GM12865 (cell line): ENCODE results near the gene TTC21B.
A peak's percentile ranks its signal among the peaks of the same experiment; 100 is the strongest.
"Not testable (repeated sequence)": the region's sequence is repeated elsewhere in the genome, so short reads cannot be mapped to it uniquely, and the experiment has no call there.

Source experiments
- DNase-seq: peaks from one replicate; pipeline ENCODE4 v3.0.0; 2010; ENCODE audit warnings: low read depth
- H3K4me3 ChIP-seq: 2 replicates; pipeline ENCODE4 v1.5.1; 2011; ENCODE audit warnings: mild to moderate bottlenecking, low read depth, low read length, control low read depth
- CTCF ChIP-seq: IDR thresholded peaks from 2 replicates; pipeline ENCODE4 v1.5.1; 2011; ENCODE audit warnings: low read length, control low read depth, low read depth, inconsistent platforms; ENCODE audit not compliant: insufficient read depth; ENCODE audit errors: missing control alignments

Gene TTC21B

GRCh38 chr2:165953655-165954606 lies at the start of gene TTC21B:
TSS of gene TTC21B (minus strand) at chr2:165953776. CDS start at chr2:165953705, 71 bp downstream.
- TF ChIP-seq CTCF = peak; percentile 70
- peak within 1 kb of the TSS; percentile 76 for H3K4me3 ChIP-seq
- DNase-seq = peak; percentile 95

- TF ChIP-seq CTCF = no peak
- no peak overlapping the region for H3K4me3 ChIP-seq
- no peak for DNase-seq
Observed at GRCh38 chr2:166000401-166000800, 46.8 kb upstream of the TTC21B start.

GRCh38 chr2:165990846-165991245 lies 37.3 kb upstream of the TTC21B start:
- H3K4me3 ChIP-seq = no peak overlapping the region

GRCh38 chr2:165989851-165990250 lies 36.3 kb upstream of the TTC21B start:
- H3K4me3 ChIP-seq = no peak overlapping the region
- no peak for TF ChIP-seq CTCF
- DNase-seq = no peak

More at GRCh38 chr2:165990846-165991245, 37.3 kb upstream of the TTC21B start:
- TF ChIP-seq CTCF = no peak
- DNase-seq = no peak

- no peak overlapping the region for H3K4me3 ChIP-seq
- DNase-seq = no peak
- no peak for TF ChIP-seq CTCF
Observed at GRCh38 chr2:165985120-165985519, 31.5 kb upstream of the TTC21B start.

- not testable (repeated sequence) for H3K4me3 ChIP-seq, DNase-seq
Observed at GRCh38 chr2:165972161-165972560, 18.6 kb upstream of the TTC21B start.

GRCh38 chr2:165970663-165971062 lies 17.1 kb upstream of the TTC21B start:
- DNase-seq = no peak
- TF ChIP-seq CTCF = no peak
- H3K4me3 ChIP-seq = no peak overlapping the region
